ENCODE measurements around the gene UBLCP1.
"Not testable (repeated sequence)": the region's sequence is repeated elsewhere in the genome, so short reads cannot be mapped to it uniquely, and the experiment has no call there.

UBLCP1 gene

DNA sequence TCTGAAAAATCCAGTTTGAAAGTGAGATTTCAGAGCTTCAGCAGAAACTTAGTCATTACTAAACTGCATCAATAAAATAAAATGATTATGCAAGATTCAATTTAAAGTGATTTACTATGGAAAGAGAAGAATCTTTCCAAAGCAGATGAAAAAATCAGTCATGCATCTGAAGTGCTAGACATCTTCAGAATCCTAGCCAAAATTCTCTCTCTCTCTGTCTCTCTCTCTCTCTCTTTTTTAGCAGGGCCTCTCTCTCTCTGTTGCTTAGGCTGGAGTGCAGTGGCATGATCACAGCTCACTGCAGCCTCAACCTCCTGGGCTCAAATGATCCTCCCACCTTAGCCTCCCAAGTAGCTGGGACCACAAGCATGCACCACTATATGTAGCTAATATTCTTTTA is 18.2 kb upstream of the UBLCP1 start:
- TF ChIP-seq CTCF (conservative IDR thresholded peaks at IDR 0.05; ENCODE audit: control insufficient read depth, insufficient read depth, low read depth, low read length) = no peak
- no peak overlapping the region for H3K4me3 ChIP-seq (ENCODE audit: control insufficient read depth, low read depth, low read length)
- no peak for DNase-seq (ENCODE audit: low read depth)

GRCh38 chr5:159249158-159249557 is 13.9 kb upstream of the UBLCP1 start:
- no peak for DNase-seq (ENCODE audit: low read depth)
- H3K4me3 ChIP-seq (ENCODE audit: control insufficient read depth, low read depth, low read length) = no peak overlapping the region
- no peak for TF ChIP-seq CTCF (conservative IDR thresholded peaks at IDR 0.05; ENCODE audit: control insufficient read depth, insufficient read depth, low read depth, low read length)

- H3K4me3 ChIP-seq (ENCODE audit: control insufficient read depth, low read depth, low read length) = no peak overlapping the region
- no peak for DNase-seq (ENCODE audit: low read depth)
- TF ChIP-seq CTCF (conservative IDR thresholded peaks at IDR 0.05; ENCODE audit: control insufficient read depth, insufficient read depth, low read depth, low read length) = no peak
Measured at GRCh38 chr5:159252195-159252594, 10.9 kb upstream of the UBLCP1 start.

- TF ChIP-seq CTCF (conservative IDR thresholded peaks at IDR 0.05; ENCODE audit: control insufficient read depth, insufficient read depth, low read depth, low read length) = no peak
- no peak for DNase-seq (ENCODE audit: low read depth)
- no peak overlapping the region for H3K4me3 ChIP-seq (ENCODE audit: control insufficient read depth, low read depth, low read length)
Measured at GRCh38 chr5:159257007-159257406, 6.1 kb upstream of the UBLCP1 start.

DNA sequence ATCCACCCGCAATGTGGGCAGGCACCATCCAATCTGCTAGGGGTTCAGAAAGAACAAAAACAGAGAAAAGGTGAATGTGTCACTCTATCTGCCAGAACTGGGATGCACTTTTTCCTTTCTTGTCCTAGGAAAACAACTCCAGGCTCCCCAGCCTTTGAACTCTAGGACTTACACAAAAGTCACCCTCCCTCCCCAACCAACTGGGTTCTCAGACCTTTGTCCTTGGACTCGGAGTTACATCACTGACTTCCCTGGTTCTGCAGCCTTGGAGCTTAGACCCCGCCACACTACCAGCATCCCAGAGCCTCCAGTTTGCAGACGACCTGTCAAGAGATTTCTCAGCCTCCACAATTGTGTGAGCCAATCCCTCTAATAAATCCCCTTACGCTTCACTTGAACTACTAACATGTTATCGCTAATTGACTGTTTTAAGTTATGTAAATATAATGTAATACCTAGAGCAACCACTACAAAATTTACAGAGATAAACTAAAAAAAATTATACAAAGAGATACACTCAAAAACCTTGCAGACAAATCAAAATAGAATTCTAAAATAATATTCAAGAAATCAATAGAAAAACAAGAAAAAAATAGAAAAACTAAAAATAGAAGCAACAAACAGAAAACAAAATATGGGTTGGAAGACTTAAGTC is 5.3 kb upstream of the UBLCP1 start:
- TF ChIP-seq CTCF (conservative IDR thresholded peaks at IDR 0.05; ENCODE audit: control insufficient read depth, insufficient read depth, low read depth, low read length) = no peak
- H3K4me3 ChIP-seq (ENCODE audit: control insufficient read depth, low read depth, low read length) = no peak overlapping the region
- DNase-seq (ENCODE audit: low read depth) = no peak

GRCh38 chr5:159258361-159258760 is 4.7 kb upstream of the UBLCP1 start:
- H3K4me3 ChIP-seq (ENCODE audit: control insufficient read depth, low read depth, low read length) = no peak overlapping the region
- no peak for DNase-seq (ENCODE audit: low read depth)
- no peak for TF ChIP-seq CTCF (conservative IDR thresholded peaks at IDR 0.05; ENCODE audit: control insufficient read depth, insufficient read depth, low read depth, low read length)

DNA sequence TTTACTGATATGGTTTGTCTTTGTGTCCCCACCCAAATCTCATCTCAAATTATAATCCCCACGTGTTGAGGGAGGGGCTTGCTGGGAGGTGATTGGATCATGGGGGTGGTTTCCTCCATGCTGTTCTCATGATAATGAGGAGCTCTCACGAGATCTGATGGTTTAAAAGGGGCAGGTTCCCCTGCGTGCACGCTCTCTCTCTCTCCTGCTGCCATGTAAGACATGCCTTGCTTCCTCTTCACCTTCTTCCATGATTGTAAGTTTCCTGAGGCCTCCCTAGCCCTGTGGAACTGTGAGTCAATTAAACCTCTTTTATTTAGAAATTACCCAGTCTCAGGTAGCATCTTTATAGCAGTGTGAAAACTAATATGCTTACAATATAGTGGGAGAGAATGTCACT is 2.9 kb upstream of the UBLCP1 start:
- H3K4me3 ChIP-seq (ENCODE audit: control insufficient read depth, low read depth, low read length); DNase-seq (ENCODE audit: low read depth): not testable (repeated sequence)
